HG03159 (cell line): ENCODE measurements around the gene EVI5L.

Experiments
- ATAC-seq: cut with Tn5 transposase; IDR thresholded peaks from one replicate; pipeline ENCODE4 v1.9.1; 2021; ENCODE audit warnings: mild to moderate bottlenecking, moderate library complexity; ENCODE audit not compliant: unreplicated experiment

The EVI5L gene

DNA sequence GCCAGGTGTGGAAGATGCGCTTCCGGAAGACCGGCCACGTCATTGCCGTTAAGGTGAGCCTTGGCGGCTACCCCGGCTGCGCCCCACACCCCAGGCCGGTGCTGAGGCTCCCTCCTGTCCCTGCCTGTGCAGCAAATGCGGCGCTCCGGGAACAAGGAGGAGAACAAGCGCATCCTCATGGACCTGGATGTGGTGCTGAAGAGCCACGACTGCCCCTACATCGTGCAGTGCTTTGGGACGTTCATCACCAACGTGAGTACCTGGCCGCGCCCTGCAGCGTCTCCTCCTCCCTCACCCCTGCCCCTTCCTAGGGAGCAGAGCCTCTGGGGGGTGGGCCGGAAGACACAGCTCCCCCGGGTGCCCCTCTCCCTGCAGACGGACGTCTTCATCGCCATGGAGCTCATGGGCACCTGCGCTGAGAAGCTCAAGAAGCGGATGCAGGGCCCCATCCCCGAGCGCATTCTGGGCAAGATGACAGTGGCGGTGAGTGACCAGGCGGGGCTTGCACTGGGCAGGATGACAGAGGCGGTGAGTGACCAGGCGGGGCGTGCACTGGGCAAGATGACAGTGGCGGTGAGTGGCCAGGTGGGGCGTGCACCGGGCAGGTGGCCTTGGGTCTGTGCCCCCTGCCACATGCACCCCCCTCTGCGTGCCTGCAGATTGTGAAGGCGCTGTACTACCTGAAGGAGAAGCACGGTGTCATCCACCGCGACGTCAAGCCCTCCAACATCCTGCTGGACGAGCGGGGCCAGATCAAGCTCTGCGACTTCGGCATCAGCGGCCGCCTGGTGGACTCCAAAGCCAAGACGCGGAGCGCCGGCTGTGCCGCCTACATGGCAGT is 80.5 kb downstream of the EVI5L start:
- no peak for ATAC-seq

DNA sequence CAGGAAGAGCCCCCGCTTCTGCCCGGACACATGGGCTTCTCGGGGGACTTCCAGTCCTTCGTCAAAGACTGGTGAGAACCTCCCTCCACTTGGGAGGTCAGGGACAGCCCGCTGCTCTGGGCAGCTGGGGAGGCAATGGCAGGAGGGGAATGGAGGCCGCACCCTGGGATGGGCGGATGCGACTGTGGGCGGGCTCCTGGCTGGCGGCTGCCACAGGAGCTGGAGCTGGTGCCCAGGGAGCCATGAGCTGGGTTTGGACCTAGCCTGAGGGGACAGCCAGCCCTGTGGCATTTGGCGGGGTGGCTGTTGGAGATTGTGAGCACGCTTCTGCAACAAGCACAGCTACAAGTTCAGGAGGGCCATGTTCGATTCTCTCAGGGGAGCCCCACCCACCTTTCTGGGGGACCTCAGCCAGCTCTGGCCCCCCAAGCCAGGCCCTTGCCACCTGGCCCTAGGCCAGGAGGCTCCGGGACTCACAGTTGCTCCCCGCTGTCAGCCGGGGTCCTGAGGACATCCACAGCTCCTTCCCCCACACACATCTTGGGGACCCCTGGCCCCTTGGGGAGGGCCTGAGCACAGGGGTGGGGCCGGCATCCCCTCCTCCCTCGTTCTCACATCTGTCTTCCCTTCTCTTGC is 81.6 kb downstream of the EVI5L start:
- ATAC-seq: no peak

DNA sequence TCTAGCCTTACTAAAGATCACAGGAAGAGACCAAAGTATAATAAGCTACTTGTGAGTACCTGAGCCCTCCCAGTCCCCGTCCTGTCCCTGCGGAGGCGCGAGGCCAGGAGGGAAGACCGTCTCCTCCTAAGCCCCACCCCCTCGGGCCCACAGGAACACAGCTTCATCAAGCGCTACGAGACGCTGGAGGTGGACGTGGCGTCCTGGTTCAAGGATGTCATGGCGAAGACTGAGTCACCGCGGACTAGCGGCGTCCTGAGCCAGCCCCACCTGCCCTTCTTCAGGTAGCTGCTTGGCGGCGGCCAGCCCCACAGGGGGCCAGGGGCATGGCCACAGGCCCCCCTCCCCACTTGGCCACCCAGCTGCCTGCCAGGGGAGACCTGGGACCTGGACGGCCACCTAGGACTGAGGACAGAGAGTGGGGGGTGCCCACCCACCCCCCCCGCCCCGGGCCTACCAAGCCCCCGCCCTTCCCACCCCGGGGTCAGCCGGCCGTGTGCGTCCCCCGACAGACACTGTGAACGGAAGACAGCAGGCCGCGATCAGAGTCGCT is 82.2 kb downstream of the EVI5L start:
- no peak for ATAC-seq

- no peak for ATAC-seq
These were observed 82.9 kb downstream of the EVI5L start for GRCh38 chr19:7912697-7913564.

- ATAC-seq: no peak
These were observed 83.6 kb downstream of the EVI5L start for GRCh38 chr19:7913652-7914051.

DNA sequence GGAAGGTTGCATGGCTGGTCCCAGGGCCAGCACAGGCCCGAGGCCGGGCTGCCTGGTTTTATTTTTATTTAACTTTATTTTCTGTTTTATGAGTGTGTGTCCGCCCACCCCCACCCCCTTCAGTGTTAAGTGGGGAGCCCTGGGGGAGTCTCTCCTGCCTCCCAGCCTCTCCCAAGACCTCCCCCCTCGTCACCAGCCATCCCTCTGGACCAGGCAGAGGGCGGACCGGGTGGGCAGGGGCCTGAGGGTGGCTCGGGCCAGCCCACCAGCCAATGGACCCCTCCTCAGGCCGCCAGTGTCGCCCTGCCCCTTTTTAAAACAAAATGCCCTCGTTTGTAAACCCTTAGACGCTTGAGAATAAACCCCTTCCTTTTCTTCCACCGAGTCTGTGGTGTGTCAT is 84.1 kb downstream of the EVI5L start:
- no peak for ATAC-seq
